ENCODE results near the gene BIRC5.

DNA sequence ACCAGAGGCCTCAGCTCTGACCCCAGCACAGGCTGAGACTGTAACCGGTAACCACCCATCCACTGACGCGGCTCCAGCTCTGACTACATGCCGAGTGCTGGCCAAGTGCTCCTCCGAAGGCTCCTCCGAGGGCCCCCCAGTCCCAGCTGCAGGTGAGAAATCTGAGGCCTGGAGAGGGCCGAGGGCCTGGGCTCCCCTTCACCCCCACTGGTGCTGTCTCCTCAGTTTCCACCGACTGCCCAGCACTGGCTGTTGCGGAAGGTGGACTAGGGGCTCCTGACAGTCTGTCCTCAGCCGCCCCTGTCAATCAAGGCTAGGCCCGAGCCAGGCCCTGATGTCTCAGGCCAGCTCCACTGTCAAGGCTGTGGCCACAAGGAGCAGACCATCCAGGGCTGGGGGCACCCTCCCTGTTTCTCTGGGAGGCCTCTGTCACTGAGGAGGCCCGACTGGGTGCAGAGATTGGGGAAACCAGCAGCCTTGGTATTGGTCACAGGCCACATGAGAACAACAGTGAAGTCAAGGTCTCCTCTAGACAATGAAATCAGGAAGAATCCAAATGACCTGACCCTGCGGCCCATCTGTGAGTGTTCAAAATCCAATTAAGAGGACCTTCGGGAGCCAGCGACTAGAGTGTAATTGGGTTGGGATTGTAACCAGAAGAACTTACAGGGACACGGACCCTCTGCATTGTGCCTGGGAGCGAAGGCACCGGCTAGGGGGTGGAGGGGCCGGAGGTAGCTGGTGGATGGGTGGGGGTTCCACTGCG, 22.5 kb downstream of the BIRC5 start:
- TF ChIP-seq, protein P1, sequence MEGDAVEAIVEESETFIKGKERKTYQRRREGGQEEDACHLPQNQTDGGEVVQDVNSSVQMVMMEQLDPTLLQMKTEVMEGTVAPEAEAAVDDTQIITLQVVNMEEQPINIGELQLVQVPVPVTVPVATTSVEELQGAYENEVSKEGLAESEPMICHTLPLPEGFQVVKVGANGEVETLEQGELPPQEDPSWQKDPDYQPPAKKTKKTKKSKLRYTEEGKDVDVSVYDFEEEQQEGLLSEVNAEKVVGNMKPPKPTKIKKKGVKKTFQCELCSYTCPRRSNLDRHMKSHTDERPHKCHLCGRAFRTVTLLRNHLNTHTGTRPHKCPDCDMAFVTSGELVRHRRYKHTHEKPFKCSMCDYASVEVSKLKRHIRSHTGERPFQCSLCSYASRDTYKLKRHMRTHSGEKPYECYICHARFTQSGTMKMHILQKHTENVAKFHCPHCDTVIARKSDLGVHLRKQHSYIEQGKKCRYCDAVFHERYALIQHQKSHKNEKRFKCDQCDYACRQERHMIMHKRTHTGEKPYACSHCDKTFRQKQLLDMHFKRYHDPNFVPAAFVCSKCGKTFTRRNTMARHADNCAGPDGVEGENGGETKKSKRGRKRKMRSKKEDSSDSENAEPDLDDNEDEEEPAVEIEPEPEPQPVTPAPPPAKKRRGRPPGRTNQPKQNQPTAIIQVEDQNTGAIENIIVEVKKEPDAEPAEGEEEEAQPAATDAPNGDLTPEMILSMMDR (IDR thresholded peaks at IDR 0.05; ENCODE audit: insufficient read depth, low read depth, low read length) = no peak
- no peak for TF ChIP-seq EZH2 (IDR thresholded peaks at IDR 0.05; ENCODE audit: insufficient read depth, low read length)

All from astrocyte (in vitro differentiated cells and primary cell).